C4-2B (cell line): ENCODE measurements around the gene SLC35G4.
"Not testable (repeated sequence)": the region's sequence is repeated elsewhere in the genome, so short reads cannot be mapped to it uniquely, and the experiment has no call there.

ENCODE experiments used
- H3K27ac ChIP-seq: fragments of 450-650 bp; 2 replicates; pipeline ENCODE4 v1.5.1; 2017
- ZFX ChIP-seq: fragments of 450-650 bp; IDR thresholded peaks from 2 replicates; pipeline ENCODE4 v1.6.1; 2017
- TF ChIP-seq, protein P1 (sequence below): fragments of 450-650 bp; conservative IDR thresholded peaks from 2 replicates; pipeline ENCODE4 v1.5.1; 2017; ENCODE audit warnings: mild to moderate bottlenecking

SLC35G4 gene

GRCh38 chr18:11586896-11587295 is 22.5 kb upstream of the SLC35G4 start:
- TF ChIP-seq ZFX = no peak
- TF ChIP-seq, protein P1, sequence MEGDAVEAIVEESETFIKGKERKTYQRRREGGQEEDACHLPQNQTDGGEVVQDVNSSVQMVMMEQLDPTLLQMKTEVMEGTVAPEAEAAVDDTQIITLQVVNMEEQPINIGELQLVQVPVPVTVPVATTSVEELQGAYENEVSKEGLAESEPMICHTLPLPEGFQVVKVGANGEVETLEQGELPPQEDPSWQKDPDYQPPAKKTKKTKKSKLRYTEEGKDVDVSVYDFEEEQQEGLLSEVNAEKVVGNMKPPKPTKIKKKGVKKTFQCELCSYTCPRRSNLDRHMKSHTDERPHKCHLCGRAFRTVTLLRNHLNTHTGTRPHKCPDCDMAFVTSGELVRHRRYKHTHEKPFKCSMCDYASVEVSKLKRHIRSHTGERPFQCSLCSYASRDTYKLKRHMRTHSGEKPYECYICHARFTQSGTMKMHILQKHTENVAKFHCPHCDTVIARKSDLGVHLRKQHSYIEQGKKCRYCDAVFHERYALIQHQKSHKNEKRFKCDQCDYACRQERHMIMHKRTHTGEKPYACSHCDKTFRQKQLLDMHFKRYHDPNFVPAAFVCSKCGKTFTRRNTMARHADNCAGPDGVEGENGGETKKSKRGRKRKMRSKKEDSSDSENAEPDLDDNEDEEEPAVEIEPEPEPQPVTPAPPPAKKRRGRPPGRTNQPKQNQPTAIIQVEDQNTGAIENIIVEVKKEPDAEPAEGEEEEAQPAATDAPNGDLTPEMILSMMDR = no peak
- H3K27ac ChIP-seq = no peak overlapping the region

- TF ChIP-seq, protein P1 = no peak
- no peak for TF ChIP-seq ZFX
- no peak overlapping the region for H3K27ac ChIP-seq
Observed at GRCh38 chr18:11587432-11587831, 22.0 kb upstream of the SLC35G4 start.

- no peak for TF ChIP-seq ZFX
- TF ChIP-seq, protein P1 = no peak
- no peak overlapping the region for H3K27ac ChIP-seq
Observed at GRCh38 chr18:11587846-11588245, 21.6 kb upstream of the SLC35G4 start.

GRCh38 chr18:11591957-11592356 is 17.4 kb upstream of the SLC35G4 start:
- TF ChIP-seq, protein P1 = peak; percentile 20
- no peak for TF ChIP-seq ZFX
- no peak overlapping the region for H3K27ac ChIP-seq

DNA sequence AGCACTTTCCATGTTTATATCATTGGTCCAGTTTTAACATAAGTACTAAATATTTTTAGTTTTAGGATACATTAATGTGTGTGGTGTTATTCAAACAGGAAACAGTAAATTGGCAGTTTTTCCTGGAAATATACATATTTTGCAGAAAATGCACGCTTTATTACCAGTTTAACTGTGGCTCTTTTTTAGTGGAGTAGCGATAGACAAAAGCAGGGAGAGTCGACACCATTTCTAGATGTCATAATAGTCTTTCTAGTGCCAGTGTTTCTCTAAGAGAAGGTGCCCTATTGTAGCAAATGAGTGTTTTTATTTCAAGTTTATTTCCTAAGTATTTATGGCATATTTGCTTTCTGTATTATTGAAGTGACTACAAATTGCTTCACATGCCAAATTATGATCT is 9.1 kb upstream of the SLC35G4 start:
- TF ChIP-seq ZFX = no peak
- TF ChIP-seq, protein P1 = no peak
- H3K27ac ChIP-seq = no peak overlapping the region

- no peak overlapping the region for H3K27ac ChIP-seq
- TF ChIP-seq, protein P1 = no peak
- TF ChIP-seq ZFX = no peak
Observed at GRCh38 chr18:11607906-11608305, 1.5 kb upstream of the SLC35G4 start.

DNA sequence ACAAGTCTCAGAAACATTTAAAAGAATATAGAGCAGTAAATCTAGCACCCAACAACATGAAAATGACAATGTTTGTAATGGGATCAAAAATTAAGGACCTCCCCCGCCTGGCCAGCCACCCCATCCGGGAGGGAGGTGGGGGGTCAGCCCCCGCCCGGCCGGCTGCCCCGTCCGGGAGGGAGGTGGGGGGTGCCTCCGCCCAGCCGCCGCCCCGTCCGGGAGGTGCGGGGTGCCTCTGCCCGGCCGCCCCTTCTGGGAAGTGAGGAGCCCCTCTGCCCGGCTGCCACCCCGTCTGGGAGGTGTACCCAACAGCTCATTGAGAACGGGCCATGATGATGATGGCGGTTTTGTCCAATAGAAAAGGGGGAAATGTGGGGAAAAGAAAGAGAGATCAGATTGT is 778 bp upstream of the SLC35G4 start:
- H3K27ac ChIP-seq = not testable (repeated sequence)

DNA sequence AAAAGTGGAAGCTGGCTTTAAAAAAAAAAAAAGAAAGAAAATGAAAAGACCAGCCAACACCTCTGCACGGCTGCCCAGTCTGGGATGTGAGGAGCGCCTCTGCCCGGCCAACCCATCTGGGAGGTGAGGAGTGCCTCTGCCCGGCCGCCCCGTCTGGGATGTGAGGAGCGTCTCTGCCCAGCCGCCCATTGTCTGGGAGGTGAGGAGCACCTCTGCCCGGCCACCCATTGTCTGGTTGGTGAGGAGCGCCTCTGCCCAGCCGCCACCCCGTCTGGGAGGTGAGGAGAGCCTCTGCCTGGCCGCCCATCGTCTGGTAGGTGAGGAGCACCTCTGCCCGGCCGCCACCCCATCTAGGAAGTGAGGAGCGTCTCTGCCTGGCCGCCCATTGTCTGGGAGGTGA is 3.7 kb downstream of the SLC35G4 start:
- not testable (repeated sequence) for H3K27ac ChIP-seq

DNA sequence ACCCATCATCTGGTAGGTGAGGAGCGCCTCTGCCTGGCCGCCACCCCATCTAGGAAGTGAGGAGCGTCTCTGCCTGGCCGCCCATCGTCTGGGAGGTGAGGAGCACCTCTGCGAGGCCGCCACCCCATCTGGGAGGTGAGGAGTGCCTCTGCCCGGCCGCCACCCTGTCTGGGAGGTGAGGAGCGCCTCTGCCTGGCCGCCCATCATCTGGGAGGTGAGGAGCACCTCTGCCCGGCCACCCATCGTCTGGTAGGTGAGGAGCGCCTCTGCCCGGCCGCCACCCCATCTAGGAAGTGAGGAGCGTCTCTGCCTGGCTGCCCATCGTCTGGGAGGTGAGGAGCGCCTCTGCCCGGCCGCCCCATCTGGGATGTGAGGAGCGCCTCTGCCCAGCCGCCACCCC is 4.2 kb downstream of the SLC35G4 start:
- not testable (repeated sequence) for H3K27ac ChIP-seq

- not testable (repeated sequence) for H3K27ac ChIP-seq
Observed at GRCh38 chr18:11614042-11614441, 4.6 kb downstream of the SLC35G4 start.

DNA sequence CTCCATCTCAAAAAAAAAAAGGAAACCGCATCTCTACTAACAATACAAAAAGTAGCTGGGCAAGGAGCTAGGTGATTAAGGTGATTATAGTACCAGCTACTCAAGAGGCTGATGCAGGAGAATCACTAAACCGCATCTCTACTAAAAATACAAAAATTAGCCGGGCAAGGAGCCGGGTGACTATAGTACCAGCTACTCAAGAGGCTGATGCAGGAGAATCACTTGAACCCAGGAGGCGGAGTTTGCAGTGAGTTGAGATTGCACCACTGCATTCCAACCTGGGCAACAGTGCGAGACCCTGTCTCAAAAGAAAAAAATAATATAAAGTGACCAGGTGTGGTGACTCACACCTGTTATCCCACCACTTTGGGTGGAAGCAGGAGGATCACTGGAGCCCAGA is 5.6 kb downstream of the SLC35G4 start:
- not testable (repeated sequence) for H3K27ac ChIP-seq

DNA sequence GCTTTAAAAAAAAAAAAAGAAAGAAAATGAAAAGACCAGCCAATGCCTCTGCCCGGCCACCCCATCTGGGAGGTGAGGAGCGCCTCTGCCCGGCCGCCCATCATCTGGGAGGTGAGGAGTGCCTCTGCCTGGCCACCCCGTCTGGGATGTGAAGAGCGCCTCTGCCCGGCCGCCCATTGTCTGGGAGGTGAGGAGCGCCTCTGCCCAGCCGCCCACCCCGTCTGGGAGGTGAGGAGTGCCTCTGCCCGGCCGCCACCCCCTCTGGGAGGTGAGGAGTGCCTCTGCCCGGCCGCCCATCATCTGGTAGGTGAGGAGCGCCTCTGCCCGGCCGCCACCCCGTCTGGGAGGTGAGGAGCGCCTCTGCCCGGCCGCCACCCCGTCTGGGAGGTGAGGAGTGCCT is 37.9 kb downstream of the SLC35G4 start:
- not testable (repeated sequence) for H3K27ac ChIP-seq

DNA sequence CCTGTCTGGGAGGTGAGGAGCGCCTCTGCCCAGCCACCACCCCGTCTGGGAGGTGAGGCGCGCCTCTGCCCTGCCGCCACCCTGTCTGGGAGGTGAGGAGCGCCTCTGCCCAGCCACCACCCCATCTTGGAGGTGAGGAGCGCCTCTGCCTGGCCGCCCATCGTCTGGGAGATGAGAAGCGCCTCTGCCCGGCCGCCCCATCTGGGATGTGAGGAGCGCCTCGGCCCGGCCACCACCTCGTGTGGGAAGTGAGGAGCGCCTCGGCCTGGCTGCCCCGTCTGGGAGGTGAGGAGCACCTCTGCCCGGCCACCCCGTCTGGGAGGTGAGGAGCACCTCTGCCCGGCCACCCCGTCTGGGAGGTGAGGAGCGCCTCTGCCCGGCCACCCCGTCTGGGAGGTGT is 38.4 kb downstream of the SLC35G4 start:
- not testable (repeated sequence) for H3K27ac ChIP-seq
